Activated CD8-positive, alpha-beta memory T cell treated with anti-CD3 and anti-CD28 coated beads, Interleukin-2, amount 50 U/mL, for 24 hours (primary cell): ENCODE results near the gene COPZ1.
A peak's percentile ranks its signal among the peaks of the same experiment; 100 is the strongest.

ENCODE experiments used
- DNase-seq: peaks from one replicate; pipeline ENCODE4 v3.0.0-alpha.2; 2020; ENCODE audit errors: extremely low read depth

The COPZ1 gene

DNA sequence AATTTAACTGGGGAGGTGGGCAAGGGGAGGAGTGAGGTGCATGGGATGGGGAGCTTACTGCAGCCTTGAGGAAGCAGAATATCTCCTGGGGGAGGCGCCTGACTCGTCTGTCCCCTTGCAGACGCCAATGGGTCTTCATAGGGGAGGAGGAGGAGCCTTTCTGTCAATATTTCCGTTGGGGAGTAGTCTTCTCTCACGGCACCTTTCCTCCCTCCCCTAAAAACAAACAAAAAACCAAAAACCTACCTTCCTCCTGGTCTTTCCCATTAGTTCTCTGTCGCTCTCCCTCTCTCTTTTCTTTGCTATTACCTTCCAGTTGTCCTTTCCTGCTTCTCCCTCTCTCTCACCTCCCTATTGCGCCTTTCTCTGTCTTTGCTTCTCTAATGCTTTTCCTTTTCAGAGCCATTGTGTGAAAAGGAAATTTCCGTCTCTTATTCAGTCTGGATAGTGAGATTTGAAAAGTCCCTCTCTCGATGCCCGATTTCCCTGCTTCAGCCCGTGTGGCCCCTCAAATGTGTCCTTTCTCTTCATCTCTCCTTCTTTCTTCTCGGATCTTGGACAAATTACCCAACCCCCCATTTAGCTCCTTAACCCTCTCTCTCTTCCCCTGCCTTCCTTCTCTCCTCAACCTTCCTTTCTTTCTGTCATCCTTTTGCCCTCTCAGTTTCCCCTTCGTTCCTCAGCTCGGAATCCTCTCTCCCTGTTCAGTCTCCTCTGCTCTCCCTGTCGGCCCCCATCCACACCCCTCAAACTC, 33.4 kb downstream of the COPZ1 start:
- DNase-seq = no peak

GRCh38 chr12:54358945-54359761, 34.2 kb downstream of the COPZ1 start:
- DNase-seq = peak; percentile 82

GRCh38 chr12:54359762-54360351, 34.9 kb downstream of the COPZ1 start:
- no peak for DNase-seq

DNA sequence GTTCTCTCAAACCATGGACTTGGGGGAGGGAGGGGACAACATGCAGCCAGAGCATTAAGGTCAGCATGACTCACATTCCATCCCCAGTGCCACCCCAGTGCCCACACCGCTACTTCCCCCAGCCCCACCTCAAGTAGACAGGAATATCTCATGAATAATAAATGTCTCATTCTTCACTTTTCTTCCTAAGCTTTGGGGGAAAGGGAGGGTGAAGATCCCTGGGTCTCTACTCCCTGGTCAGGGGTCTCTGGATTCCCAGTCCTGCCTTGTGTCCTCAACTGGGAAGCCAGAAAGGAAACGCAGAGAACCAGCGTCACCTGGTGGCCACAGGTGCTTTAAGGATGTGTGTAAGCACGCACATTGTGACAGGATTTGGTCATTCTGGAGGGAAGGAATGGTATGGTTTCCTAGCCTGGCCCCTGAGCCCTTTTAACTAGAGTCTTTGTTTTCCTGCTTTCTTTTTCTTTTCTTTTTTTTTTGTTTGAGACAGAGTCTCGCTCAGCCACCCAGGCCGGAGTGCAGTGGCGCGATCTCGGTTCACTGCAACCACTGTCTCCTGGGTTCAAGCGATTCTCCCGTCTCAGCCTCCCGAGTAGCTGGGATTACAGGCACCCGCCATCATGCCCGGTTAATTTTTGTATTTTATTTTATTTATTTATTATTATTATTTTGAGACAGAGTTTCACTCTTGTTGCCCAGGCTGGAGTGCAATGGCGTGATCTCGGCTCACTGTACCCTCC, 36.0 kb downstream of the COPZ1 start:
- no peak for DNase-seq

DNA sequence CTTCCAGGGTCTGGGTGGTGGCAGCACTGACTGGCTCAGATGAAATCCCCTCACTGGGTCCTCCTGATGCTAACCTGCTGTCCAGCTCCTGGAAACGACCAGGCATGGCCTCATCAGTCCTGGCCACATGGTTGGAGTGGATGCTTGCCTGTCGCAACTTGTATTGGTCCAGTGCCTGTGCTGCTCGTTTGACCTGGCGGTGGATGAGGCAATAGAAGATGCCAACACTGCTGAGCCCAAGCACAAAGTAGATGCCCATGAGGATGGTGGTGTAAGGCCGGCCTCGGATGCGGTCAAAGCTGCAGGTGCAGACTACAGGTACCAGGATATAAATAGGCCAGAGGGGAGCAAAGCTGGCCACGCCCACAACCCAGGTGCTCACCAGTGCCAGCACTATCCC, 38.1 kb downstream of the COPZ1 start:
- DNase-seq = no peak

DNA sequence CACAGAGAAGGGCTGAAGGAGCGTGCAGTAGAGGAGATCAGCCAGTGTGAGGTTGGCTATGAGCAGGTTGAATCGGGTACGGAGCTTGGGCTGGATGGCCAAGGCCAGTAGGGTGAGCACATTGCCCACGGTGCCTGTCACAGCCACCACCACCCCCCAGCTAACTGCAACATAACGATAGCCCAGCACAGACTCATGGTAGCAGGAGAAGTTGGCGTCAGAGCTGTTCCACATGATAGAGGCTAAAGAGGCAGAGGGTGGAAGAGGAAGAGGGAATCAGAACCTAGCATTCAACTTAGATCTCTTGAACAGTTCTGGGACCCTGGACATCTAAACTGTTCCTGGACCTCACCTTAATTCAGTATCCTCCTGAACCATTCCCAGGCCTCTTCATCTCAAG, 38.7 kb downstream of the COPZ1 start:
- no peak for DNase-seq

DNA sequence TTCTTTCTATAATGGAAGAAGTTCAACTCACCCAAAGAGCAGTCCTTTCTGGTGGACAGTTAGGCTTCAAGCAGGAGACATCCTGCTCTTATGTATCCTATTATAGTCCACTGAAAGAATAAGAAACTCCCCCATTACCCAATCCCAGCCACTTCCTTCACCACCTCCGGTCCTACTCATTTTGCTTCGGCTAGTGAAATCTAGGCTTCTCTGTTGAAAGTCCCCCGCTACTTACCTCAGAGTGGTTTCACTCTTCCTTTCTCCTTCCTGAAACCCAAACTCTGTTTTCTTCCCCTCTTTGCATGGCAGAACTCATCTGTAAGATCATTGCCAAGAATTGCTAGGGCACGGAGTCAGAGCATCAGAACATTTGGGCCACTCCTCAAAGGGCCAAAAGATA, 39.5 kb downstream of the COPZ1 start, which contains the start of gene GPR84:
Gene GPR84, minus strand, starts transcription at position 74 of the 400 bp plus-strand sequence. CDS start 635 bp downstream, outside the sequence.
- DNase-seq = no peak

GRCh38 chr12:54368025-54368708, 43.2 kb downstream of the COPZ1 start:
- no peak for DNase-seq

GRCh38 chr12:54368709-54369596, 44.0 kb downstream of the COPZ1 start:
- peak; percentile 86 for DNase-seq

- no peak for DNase-seq
Measured at GRCh38 chr12:54369597-54370131, 44.7 kb downstream of the COPZ1 start.

DNA sequence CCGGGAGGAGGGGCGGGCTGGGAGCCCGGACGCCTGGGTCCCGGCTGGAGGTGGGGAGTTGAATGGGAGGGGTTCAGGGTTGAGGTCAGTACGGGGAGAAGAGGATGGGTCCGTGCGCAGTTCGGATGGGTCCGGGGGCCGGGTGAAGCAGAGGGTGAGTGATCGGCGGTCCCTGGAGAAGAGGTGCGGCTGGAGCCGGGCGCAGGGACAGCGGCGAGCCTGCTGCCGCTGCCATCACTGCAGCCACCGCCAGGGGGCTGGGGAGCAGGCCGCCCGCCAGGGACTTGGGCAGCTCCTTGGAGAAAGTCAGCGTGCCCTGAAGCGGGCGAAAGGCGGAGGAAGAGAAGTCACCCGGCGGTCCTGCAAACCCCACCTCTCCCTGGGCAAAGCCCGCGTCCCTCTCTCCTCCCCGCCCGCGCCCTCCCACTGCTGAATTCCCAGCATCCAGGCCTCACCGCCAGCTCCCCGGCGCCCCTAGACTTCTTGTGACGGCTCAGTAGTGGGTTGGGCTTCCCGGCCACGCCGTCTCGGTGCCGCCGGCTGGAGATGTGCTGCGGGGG, 45.3 kb downstream of the COPZ1 start:
- no peak for DNase-seq

- no peak for DNase-seq
Measured at GRCh38 chr12:54371328-54372112, 46.6 kb downstream of the COPZ1 start.

DNA sequence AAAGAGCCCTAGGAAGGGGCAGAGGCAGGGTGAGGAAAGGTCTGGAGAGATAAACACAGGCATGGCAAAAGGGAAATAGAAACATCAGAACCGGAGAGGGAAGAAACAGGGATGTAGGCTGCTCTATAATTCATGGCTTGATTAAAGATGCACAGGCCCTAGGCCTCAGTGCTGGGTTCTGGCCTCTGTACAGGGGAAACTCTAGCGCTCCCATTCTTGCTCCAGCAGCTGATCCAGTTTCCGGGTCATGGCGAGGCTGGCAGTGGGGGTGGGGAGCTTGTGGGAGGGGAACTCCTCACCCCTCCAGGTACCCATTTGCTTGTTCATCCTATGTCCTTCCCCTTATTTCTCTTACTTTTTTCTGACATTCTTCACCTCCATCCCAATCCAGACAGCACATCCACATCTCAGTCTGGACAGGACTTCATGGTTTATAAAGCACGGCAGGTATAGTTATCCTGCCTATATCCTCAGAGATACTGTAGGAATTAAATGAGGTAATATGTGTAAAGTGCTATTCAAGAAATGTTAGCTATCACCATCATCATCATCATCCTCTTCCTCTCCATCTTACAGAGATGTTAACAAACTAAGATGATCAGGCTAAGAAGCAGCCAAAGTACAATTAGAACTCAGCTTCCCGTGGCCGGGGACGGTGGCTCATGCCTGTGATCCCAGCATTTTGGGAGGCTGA, 47.3 kb downstream of the COPZ1 start:
- DNase-seq = no peak

GRCh38 chr12:54373649-54374561, 49.0 kb downstream of the COPZ1 start:
- no peak for DNase-seq

DNA sequence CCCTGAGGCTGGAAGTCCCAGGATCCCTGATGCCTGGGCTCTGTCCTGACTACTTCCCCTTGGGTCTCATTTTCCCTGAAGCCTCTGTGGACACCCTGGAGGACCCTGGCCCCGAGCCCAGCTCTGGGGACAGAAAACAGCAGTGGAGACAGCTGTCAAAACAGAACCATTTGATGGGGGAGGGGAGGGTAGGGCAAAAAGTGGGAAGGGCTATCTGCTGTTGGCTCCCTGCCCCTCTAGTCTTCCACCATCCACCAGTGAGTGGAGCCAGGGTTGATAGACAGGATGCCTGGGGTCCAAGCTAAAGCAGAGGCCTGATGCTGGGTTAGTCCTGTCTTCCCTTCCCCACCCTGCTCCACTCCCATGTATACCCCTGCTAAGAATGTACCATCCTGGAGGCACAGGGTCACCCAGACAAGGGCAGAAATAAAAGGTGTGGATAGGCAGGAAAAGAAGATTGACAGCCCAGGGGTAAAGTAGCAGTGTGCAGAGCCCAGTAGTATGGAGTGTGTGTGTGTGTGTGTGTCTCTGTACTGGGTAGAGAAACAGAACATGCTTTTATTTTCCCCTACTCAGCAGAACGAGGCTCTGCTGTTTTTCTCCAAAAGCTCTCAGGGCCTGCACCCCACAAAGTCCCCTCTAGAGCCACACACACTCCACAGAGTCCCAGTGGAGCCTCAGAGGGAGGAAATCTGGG, 49.8 kb downstream of the COPZ1 start:
- no peak for DNase-seq

- DNase-seq = no peak
Measured at GRCh38 chr12:54375259-54375579, 50.3 kb downstream of the COPZ1 start.

DNA sequence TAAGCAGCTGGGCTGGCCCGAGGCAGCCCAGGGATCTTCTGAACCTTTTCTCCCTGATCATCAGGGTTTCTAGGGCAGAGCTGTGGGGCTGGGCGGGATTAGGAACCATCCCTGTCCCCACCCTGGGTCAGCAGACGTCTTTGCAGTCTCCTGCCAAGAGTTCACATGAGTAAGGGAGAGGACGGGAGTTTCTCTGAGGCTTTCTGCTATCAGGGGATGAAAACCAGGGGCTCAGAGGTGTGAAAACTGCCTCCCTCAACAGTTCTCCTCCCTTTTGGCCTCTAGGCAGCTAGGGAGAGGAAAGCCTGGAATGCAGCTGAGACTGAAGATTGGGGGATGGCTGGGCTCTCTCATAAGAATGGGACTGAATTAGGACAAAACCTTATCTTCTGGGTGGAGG, 51.7 kb downstream of the COPZ1 start:
- DNase-seq = no peak
